Fibroblast of skin of back (primary cell): ENCODE results near the gene PRKCH.
"Not testable (repeated sequence)": the region's sequence is repeated elsewhere in the genome, so short reads cannot be mapped to it uniquely, and the experiment has no call there.

Source experiments
- DNase-seq: peaks from one replicate; pipeline ENCODE4 v3.0.0-alpha.2; 2013

Gene PRKCH

GRCh38 chr14:61516964-61517653 lies 195.7 kb downstream of the PRKCH start:
- no peak for DNase-seq

GRCh38 chr14:61517911-61518384 lies 196.6 kb downstream of the PRKCH start:
- no peak for DNase-seq

GRCh38 chr14:61518403-61518802 lies 197.0 kb downstream of the PRKCH start:
- DNase-seq = no peak

- DNase-seq = no peak
These were observed 197.7 kb downstream of the PRKCH start for GRCh38 chr14:61519106-61519505.

- no peak for DNase-seq
These were observed 198.4 kb downstream of the PRKCH start for GRCh38 chr14:61519735-61520134.

GRCh38 chr14:61520576-61520975 lies 199.2 kb downstream of the PRKCH start:
- peak; percentile 59 for DNase-seq

GRCh38 chr14:61521773-61522172 lies 200.4 kb downstream of the PRKCH start:
- no peak for DNase-seq

- no peak for DNase-seq
These were observed 202.4 kb downstream of the PRKCH start for GRCh38 chr14:61523751-61524150.

GRCh38 chr14:61524211-61524806 lies 202.9 kb downstream of the PRKCH start:
- peak; percentile 65 for DNase-seq

- DNase-seq = no peak
These were observed 203.5 kb downstream of the PRKCH start for GRCh38 chr14:61524936-61525292.

GRCh38 chr14:61525293-61526011 lies 204.1 kb downstream of the PRKCH start:
- peak; percentile 44 for DNase-seq

GRCh38 chr14:61526405-61527312 lies 205.3 kb downstream of the PRKCH start:
- DNase-seq = no peak

- DNase-seq = peak; percentile 85
These were observed 206.1 kb downstream of the PRKCH start for GRCh38 chr14:61527325-61528100.

GRCh38 chr14:61528591-61529021 lies 207.2 kb downstream of the PRKCH start:
- peak; percentile 95 for DNase-seq

GRCh38 chr14:61529360-61529759 lies 208.0 kb downstream of the PRKCH start:
- not testable (repeated sequence) for DNase-seq

- DNase-seq = no peak
These were observed 208.9 kb downstream of the PRKCH start for GRCh38 chr14:61530296-61530695.

- no peak for DNase-seq
These were observed 209.5 kb downstream of the PRKCH start for GRCh38 chr14:61530896-61531295.

GRCh38 chr14:61531465-61532122 lies 210.2 kb downstream of the PRKCH start:
- DNase-seq = peak; percentile 45

- DNase-seq = no peak
These were observed 210.7 kb downstream of the PRKCH start for GRCh38 chr14:61532123-61532505.

- no peak for DNase-seq
These were observed 211.4 kb downstream of the PRKCH start for GRCh38 chr14:61532763-61533162.
